Thyroid gland (tissue), 4 donors: Measurements from ENCODE around the gene CES5A.

Experiments used
- POLR2A ChIP-seq, 2 donors: fragments of 450-650 bp; IDR thresholded peaks; one replicate each; pipeline ENCODE4 v1.6.1; 2017; ENCODE audit warnings: antibody characterized with exemption in 2 of 2, mild to moderate bottlenecking in 2 of 2, moderate library complexity in 1 of 2
- TF ChIP-seq, protein P1 (sequence below), 6 experiments: fragments of 200-600 bp in 3 of 6; fragments of 450-650 bp in 3 of 6; sonication (generic) in 3 of 6; IDR thresholded peaks; one replicate each; pipeline ENCODE4 v1.5.1; 2016 to 2019; ENCODE audit warnings: antibody characterized with exemption in 6 of 6, mild to moderate bottlenecking in 2 of 6, inconsistent platforms in 1 of 6, moderate library complexity in 1 of 6

DNA sequence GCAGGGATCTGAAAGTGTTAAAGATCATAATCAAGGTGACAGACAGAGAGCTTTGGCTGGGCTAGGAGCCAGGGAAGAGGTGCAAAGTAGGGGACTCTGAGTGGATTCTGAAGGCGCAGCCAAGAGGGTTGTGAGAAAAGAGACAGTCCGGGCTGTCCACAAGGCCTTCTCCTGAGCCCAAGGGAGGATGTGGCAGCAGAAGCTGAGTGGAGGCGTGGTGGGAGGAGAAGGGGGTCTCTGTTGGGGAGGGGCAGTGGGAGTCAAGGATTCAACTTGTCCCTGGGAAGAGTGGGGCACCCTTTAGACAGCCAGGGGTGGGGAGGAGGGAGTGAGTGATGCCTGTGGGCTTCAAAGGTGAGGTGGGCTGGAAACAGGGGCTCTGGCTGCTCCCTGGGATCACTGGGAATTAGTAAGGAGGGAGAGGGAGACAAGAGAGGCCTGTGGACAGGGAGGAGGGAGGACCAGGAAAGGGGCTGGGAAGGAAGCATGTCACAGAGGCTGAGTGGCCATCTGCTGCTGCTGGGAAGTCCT is 52.8 kb downstream of the CES5A start:
- TF ChIP-seq, protein P1, sequence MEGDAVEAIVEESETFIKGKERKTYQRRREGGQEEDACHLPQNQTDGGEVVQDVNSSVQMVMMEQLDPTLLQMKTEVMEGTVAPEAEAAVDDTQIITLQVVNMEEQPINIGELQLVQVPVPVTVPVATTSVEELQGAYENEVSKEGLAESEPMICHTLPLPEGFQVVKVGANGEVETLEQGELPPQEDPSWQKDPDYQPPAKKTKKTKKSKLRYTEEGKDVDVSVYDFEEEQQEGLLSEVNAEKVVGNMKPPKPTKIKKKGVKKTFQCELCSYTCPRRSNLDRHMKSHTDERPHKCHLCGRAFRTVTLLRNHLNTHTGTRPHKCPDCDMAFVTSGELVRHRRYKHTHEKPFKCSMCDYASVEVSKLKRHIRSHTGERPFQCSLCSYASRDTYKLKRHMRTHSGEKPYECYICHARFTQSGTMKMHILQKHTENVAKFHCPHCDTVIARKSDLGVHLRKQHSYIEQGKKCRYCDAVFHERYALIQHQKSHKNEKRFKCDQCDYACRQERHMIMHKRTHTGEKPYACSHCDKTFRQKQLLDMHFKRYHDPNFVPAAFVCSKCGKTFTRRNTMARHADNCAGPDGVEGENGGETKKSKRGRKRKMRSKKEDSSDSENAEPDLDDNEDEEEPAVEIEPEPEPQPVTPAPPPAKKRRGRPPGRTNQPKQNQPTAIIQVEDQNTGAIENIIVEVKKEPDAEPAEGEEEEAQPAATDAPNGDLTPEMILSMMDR (IDR thresholded peaks at IDR 0.05) = no peak
- TF ChIP-seq POLR2A (IDR thresholded peaks at IDR 0.05) = no peak
